ENCODE results near the gene IGSF21.

The IGSF21 gene

GRCh38 chr1:18297896-18298648 is 190.5 kb downstream of the IGSF21 start:
- TF ChIP-seq PAX5 (IDR thresholded peaks at IDR 0.05; ENCODE audit: insufficient read depth, low read length, severe bottlenecking), result no peak
- no peak for TF ChIP-seq POU2F2 (IDR thresholded peaks at IDR 0.05; ENCODE audit: low read depth, low read length)
- no peak for TF ChIP-seq POLR2AphosphoS5 (IDR thresholded peaks at IDR 0.05; ENCODE audit: low read depth, low read length)
- TF ChIP-seq SPI1 (IDR thresholded peaks at IDR 0.05; ENCODE audit: low read depth, low read length), result no peak
- TF ChIP-seq POLR2A (IDR thresholded peaks at IDR 0.05; ENCODE audit: low read depth, low read length), result no peak
- no peak for TF ChIP-seq TAF1 (IDR thresholded peaks at IDR 0.05; ENCODE audit: low read depth, low read length)
- DNase-seq (ENCODE audit: insufficient read length, low spot score), result no peak
- FAIRE-seq, result no peak

- TF ChIP-seq POLR2A (IDR thresholded peaks at IDR 0.05; ENCODE audit: low read depth, low read length) (no peak), PAX5 (IDR thresholded peaks at IDR 0.05; ENCODE audit: insufficient read depth, low read length, severe bottlenecking) (no peak), POU2F2 (IDR thresholded peaks at IDR 0.05; ENCODE audit: low read depth, low read length) (no peak), POLR2AphosphoS5 (IDR thresholded peaks at IDR 0.05; ENCODE audit: low read depth, low read length) (no peak), SPI1 (IDR thresholded peaks at IDR 0.05; ENCODE audit: low read depth, low read length) (no peak), TAF1 (IDR thresholded peaks at IDR 0.05; ENCODE audit: low read depth, low read length) (no peak)
- FAIRE-seq, result no peak
- DNase-seq (ENCODE audit: insufficient read length, low spot score), result peak; percentile 60
Measured at GRCh38 chr1:18299441-18300338, 192.1 kb downstream of the IGSF21 start.

- no peak for FAIRE-seq
- TF ChIP-seq SPI1 (IDR thresholded peaks at IDR 0.05; ENCODE audit: low read depth, low read length) (no peak), POLR2A (IDR thresholded peaks at IDR 0.05; ENCODE audit: low read depth, low read length) (no peak), PAX5 (IDR thresholded peaks at IDR 0.05; ENCODE audit: insufficient read depth, low read length, severe bottlenecking) (no peak), POLR2AphosphoS5 (IDR thresholded peaks at IDR 0.05; ENCODE audit: low read depth, low read length) (no peak), TAF1 (IDR thresholded peaks at IDR 0.05; ENCODE audit: low read depth, low read length) (no peak), POU2F2 (IDR thresholded peaks at IDR 0.05; ENCODE audit: low read depth, low read length) (no peak)
- DNase-seq (ENCODE audit: insufficient read length, low spot score), result no peak
Measured at GRCh38 chr1:18300376-18300775, 192.8 kb downstream of the IGSF21 start.

GRCh38 chr1:18302788-18303413 is 195.3 kb downstream of the IGSF21 start:
- no peak for TF ChIP-seq POU2F2 (IDR thresholded peaks at IDR 0.05; ENCODE audit: low read depth, low read length)
- FAIRE-seq (no peak), DNase-seq (ENCODE audit: insufficient read length, low spot score) (peak; percentile 35)

GRCh38 chr1:18304151-18304869 is 196.7 kb downstream of the IGSF21 start:
- no peak for DNase-seq (ENCODE audit: insufficient read length, low spot score)
- TF ChIP-seq PAX5 (IDR thresholded peaks at IDR 0.05; ENCODE audit: insufficient read depth, low read length, severe bottlenecking) (no peak), POLR2AphosphoS5 (IDR thresholded peaks at IDR 0.05; ENCODE audit: low read depth, low read length) (no peak), POLR2A (IDR thresholded peaks at IDR 0.05; ENCODE audit: low read depth, low read length) (no peak)
- FAIRE-seq, result no peak

- TF ChIP-seq POU2F2 (IDR thresholded peaks at IDR 0.05; ENCODE audit: low read depth, low read length) (no peak), POLR2A (IDR thresholded peaks at IDR 0.05; ENCODE audit: low read depth, low read length) (no peak), POLR2AphosphoS5 (IDR thresholded peaks at IDR 0.05; ENCODE audit: low read depth, low read length) (no peak), SPI1 (IDR thresholded peaks at IDR 0.05; ENCODE audit: low read depth, low read length) (no peak), PAX5 (IDR thresholded peaks at IDR 0.05; ENCODE audit: insufficient read depth, low read length, severe bottlenecking) (no peak), TAF1 (IDR thresholded peaks at IDR 0.05; ENCODE audit: low read depth, low read length) (no peak)
- FAIRE-seq (no peak), DNase-seq (ENCODE audit: insufficient read length, low spot score) (no peak)
Measured at GRCh38 chr1:18305182-18305795, 197.7 kb downstream of the IGSF21 start.

- TF ChIP-seq SPI1 (IDR thresholded peaks at IDR 0.05; ENCODE audit: low read depth, low read length) (no peak), POLR2A (IDR thresholded peaks at IDR 0.05; ENCODE audit: low read depth, low read length) (no peak), PAX5 (IDR thresholded peaks at IDR 0.05; ENCODE audit: insufficient read depth, low read length, severe bottlenecking) (no peak), POLR2AphosphoS5 (IDR thresholded peaks at IDR 0.05; ENCODE audit: low read depth, low read length) (no peak), TAF1 (IDR thresholded peaks at IDR 0.05; ENCODE audit: low read depth, low read length) (no peak), POU2F2 (IDR thresholded peaks at IDR 0.05; ENCODE audit: low read depth, low read length) (no peak)
- no peak for FAIRE-seq
- no peak for DNase-seq (ENCODE audit: insufficient read length, low spot score)
Measured at GRCh38 chr1:18307329-18307898, 199.8 kb downstream of the IGSF21 start.

- no peak for FAIRE-seq
- no peak for TF ChIP-seq POU2F2 (IDR thresholded peaks at IDR 0.05; ENCODE audit: low read depth, low read length)
- no peak for TF ChIP-seq PAX5 (IDR thresholded peaks at IDR 0.05; ENCODE audit: insufficient read depth, low read length, severe bottlenecking)
- no peak for TF ChIP-seq POLR2AphosphoS5 (IDR thresholded peaks at IDR 0.05; ENCODE audit: low read depth, low read length)
- TF ChIP-seq SPI1 (IDR thresholded peaks at IDR 0.05; ENCODE audit: low read depth, low read length), result no peak
- no peak for TF ChIP-seq POLR2A (IDR thresholded peaks at IDR 0.05; ENCODE audit: low read depth, low read length)
- TF ChIP-seq TAF1 (IDR thresholded peaks at IDR 0.05; ENCODE audit: low read depth, low read length), result no peak
- DNase-seq (ENCODE audit: insufficient read length, low spot score), result no peak
Measured at GRCh38 chr1:18309552-18310155, 202.1 kb downstream of the IGSF21 start.

Data from GM12891 (cell line).